IMR-90 (cell line): ENCODE measurements around the gene OGFR. TPM values are rescaled to one million over a fixed set of nuclear protein-coding genes. Genes with fewer than 3 reads are reported as not detected.

Experiments
- ATAC-seq: fragments of 200-7000 bp; cut with Tn5 transposase; 2 replicates; pipeline ENCODE4 v1.9.1; 2020; ENCODE audit warnings: low read depth, mild to moderate bottlenecking, moderate library complexity
- BruUV-seq: library from RNA; stranded (reverse); fragments of 400-500 nt; replicated peaks from 2 replicates; lab custom pipeline; 2021; lab: Mats Ljungman, UMichigan
- CTCF ChIA-PET: fragments of 300-600 bp; formaldehyde crosslinking; extraction: SDS; loops from one replicate; lab custom pipeline; 2021; ENCODE audit warnings: antibody characterized with exemption; lab: Yijun Ruan, JAX
- POLR2A ChIA-PET: fragments of 300-600 bp; sonication (Branson Sonifier 250); formaldehyde crosslinking; loops from one replicate; lab custom pipeline; 2022; ENCODE audit warnings: antibody characterized with exemption; ENCODE audit not compliant: unreplicated experiment; lab: Charles Lee
- DNase-seq: peaks from one replicate; pipeline ENCODE4 v3.0.0; 2013
- H2AFZ ChIP-seq: replicated peaks from 2 replicates; pipeline ENCODE3; 2013; ENCODE audit warnings: low read length, mild to moderate bottlenecking; ENCODE audit not compliant: poor library complexity
- H2AK5ac ChIP-seq: 2 replicates; pipeline ENCODE4 v1.6.1; 2013; ENCODE audit warnings: low read depth, low read length, inconsistent platforms
- H2AK9ac ChIP-seq: replicated peaks from 2 replicates; pipeline ENCODE3; 2013; ENCODE audit warnings: mild to moderate bottlenecking, low read depth, low read length, moderate library complexity; ENCODE audit not compliant: poor library complexity
- H2BK120ac ChIP-seq: 2 replicates; pipeline ENCODE4 v1.6.1; 2013; ENCODE audit warnings: low read depth, low read length, inconsistent platforms
- H2BK15ac ChIP-seq: 3 replicates; pipeline ENCODE4 v1.6.1; 2013; ENCODE audit warnings: low read depth, low read length, inconsistent platforms
- H2BK20ac ChIP-seq: 2 replicates; pipeline ENCODE4 v1.6.1; 2013; ENCODE audit warnings: low read depth, mild to moderate bottlenecking, inconsistent platforms, low read length, moderate library complexity
- H2BK5ac ChIP-seq: 2 replicates; pipeline ENCODE4 v1.6.1; 2013; ENCODE audit warnings: mild to moderate bottlenecking, low read depth, low read length, inconsistent platforms; ENCODE audit not compliant: poor library complexity, severe bottlenecking
- H3K14ac ChIP-seq: replicated peaks from 2 replicates; pipeline ENCODE4 v1.6.1; 2013; ENCODE audit warnings: low read depth, low read length, inconsistent platforms
- H3K18ac ChIP-seq: 2 replicates; pipeline ENCODE4 v1.6.1; 2013; ENCODE audit warnings: low read depth, low read length, control low read depth
- H3K23ac ChIP-seq: 2 replicates; pipeline ENCODE4 v1.6.1; 2013; ENCODE audit warnings: low read depth, low read length, inconsistent platforms
- H3K27ac ChIP-seq: 2 replicates; pipeline ENCODE4 v1.5.1; 2013; ENCODE audit warnings: mild to moderate bottlenecking, control low read depth, low read length; ENCODE audit not compliant: insufficient read depth
- H3K27me3 ChIP-seq: 2 replicates; pipeline ENCODE4 v1.6.1; 2013; ENCODE audit warnings: low read length; ENCODE audit not compliant: control insufficient read depth, insufficient read depth
- H3K36me3 ChIP-seq: 2 replicates; pipeline ENCODE4 v1.6.1; 2013; ENCODE audit warnings: low read length, mixed read lengths; ENCODE audit not compliant: control insufficient read depth, insufficient read depth
- H3K4ac ChIP-seq: 2 replicates; pipeline ENCODE4 v1.6.1; 2013; ENCODE audit warnings: low read depth, low read length, inconsistent platforms
- H3K4me1 ChIP-seq: 2 replicates; pipeline ENCODE4 v1.6.1; 2013; ENCODE audit warnings: low read length, mixed read lengths; ENCODE audit not compliant: control insufficient read depth, insufficient read depth
- H3K4me2 ChIP-seq: 2 replicates; pipeline ENCODE4 v1.6.1; 2013; ENCODE audit warnings: low read depth, mild to moderate bottlenecking, control low read depth, low read length, moderate library complexity
- H3K4me3 ChIP-seq: 2 replicates; pipeline ENCODE4 v1.5.1; 2013; ENCODE audit warnings: low read depth, mild to moderate bottlenecking, control low read depth, low read length, moderate library complexity; ENCODE audit not compliant: insufficient read depth
- H3K56ac ChIP-seq: 2 replicates; pipeline ENCODE4 v1.6.1; 2013; ENCODE audit warnings: low read length, inconsistent platforms; ENCODE audit not compliant: insufficient read depth; ENCODE audit errors: extremely low read depth
- H3K79me1 ChIP-seq, 2 experiments: 2 replicates each; pipeline ENCODE4 v1.6.1; 2013; ENCODE audit warnings: low read length in 2 of 2, inconsistent platforms in 1 of 2, low read depth in 1 of 2
- H3K9ac ChIP-seq: 2 replicates; pipeline ENCODE4 v1.6.1; 2013; ENCODE audit warnings: low read depth, low read length, control low read depth
- H3K9me1 ChIP-seq: 2 replicates; pipeline ENCODE4 v1.6.1; 2013; ENCODE audit warnings: low read length, inconsistent platforms; ENCODE audit not compliant: insufficient read depth
- H3K9me3 ChIP-seq: 2 replicates; pipeline ENCODE4 v1.6.1; 2013; ENCODE audit warnings: low read length; ENCODE audit not compliant: control insufficient read depth, insufficient read depth
- H4K20me1 ChIP-seq: 2 replicates; pipeline ENCODE4 v1.6.1; 2013; ENCODE audit warnings: low read length, inconsistent platforms; ENCODE audit not compliant: insufficient read depth
- H4K5ac ChIP-seq: 2 replicates; pipeline ENCODE4 v1.6.1; 2013; ENCODE audit warnings: mild to moderate bottlenecking, low read depth, low read length, control low read depth
- H4K8ac ChIP-seq, 2 experiments: 2 replicates each; pipeline ENCODE4 v1.6.1; 2013; ENCODE audit warnings: low read depth in 2 of 2, low read length in 2 of 2, control low read depth in 1 of 2, inconsistent platforms in 1 of 2
- H4K91ac ChIP-seq: 2 replicates; pipeline ENCODE4 v1.6.1; 2013; ENCODE audit warnings: low read depth, low read length, inconsistent platforms; ENCODE audit not compliant: insufficient read depth
- BHLHE40 ChIP-seq: fragments of 150-350 bp; IDR thresholded peaks from 2 replicates; pipeline ENCODE4 v1.6.1; 2016; ENCODE audit warnings: mild to moderate bottlenecking, low read depth, low read length
- CHD1 ChIP-seq: IDR thresholded peaks from 2 replicates; pipeline ENCODE4 v1.6.1; 2012; ENCODE audit warnings: low read depth, low read length, improper control_type of control experiment
- FOS ChIP-seq: fragments of 150-350 bp; IDR thresholded peaks from 2 replicates; pipeline ENCODE4 v1.6.1; 2016; ENCODE audit warnings: low read depth, low read length
- MAFK ChIP-seq: IDR thresholded peaks from 2 replicates; pipeline ENCODE4 v1.6.1; 2012; ENCODE audit warnings: low read depth, low read length, improper control_type of control experiment
- MAZ ChIP-seq: IDR thresholded peaks from 2 replicates; pipeline ENCODE4 v1.6.1; 2012; ENCODE audit warnings: low read depth, mild to moderate bottlenecking, low read length, improper control_type of control experiment, moderate library complexity, borderline replicate concordance
- MXI1 ChIP-seq: IDR thresholded peaks from 2 replicates; pipeline ENCODE4 v1.6.1; 2012; ENCODE audit warnings: low read depth, mild to moderate bottlenecking, low read length, moderate library complexity, borderline replicate concordance
- NFE2L2 ChIP-seq: fragments of 150-350 bp; IDR thresholded peaks from 2 replicates; pipeline ENCODE4 v1.6.1; 2016; ENCODE audit warnings: low read depth, mild to moderate bottlenecking, low read length
- POLR2A ChIP-seq: IDR thresholded peaks from 2 replicates; pipeline ENCODE4 v1.6.1; 2012; ENCODE audit warnings: mild to moderate bottlenecking, low read depth, low read length
- RAD21 ChIP-seq: IDR thresholded peaks from 2 replicates; pipeline ENCODE4 v1.6.1; 2012; ENCODE audit warnings: low read length, improper control_type of control experiment
- RCOR1 ChIP-seq: IDR thresholded peaks from 2 replicates; pipeline ENCODE4 v1.6.1; 2012; ENCODE audit warnings: mild to moderate bottlenecking, low read length, improper control_type of control experiment; ENCODE audit not compliant: insufficient replicate concordance
- RFX5 ChIP-seq: IDR thresholded peaks from 2 replicates; pipeline ENCODE4 v1.8.0; 2012; ENCODE audit warnings: low read depth, mild to moderate bottlenecking, low read length, moderate library complexity
- SMC3 ChIP-seq: fragments of 150-350 bp; IDR thresholded peaks from 2 replicates; pipeline ENCODE4 v1.6.1; 2016; ENCODE audit warnings: low read depth, mild to moderate bottlenecking, antibody characterized with exemption, low read length, moderate library complexity
- WGBS, 2 experiments: methylation state at CpG; one replicate each; pipeline versions ENCODE4 v1.1.5 to v1.1.7; 2013; ENCODE audit warnings: missing lambda C conversion rate in 2 of 2; ENCODE audit not compliant: insufficient read length in 1 of 2; ENCODE audit errors: extremely low coverage in 2 of 2; 5-methylcytosine and 5-hydroxymethylcytosine counted together
- dilution Hi-C: fragments of 300-500 bp; cut with HindIII; formaldehyde crosslinking; loops from one replicate; pipeline ENCODE4 v1.14.3; 2018; ENCODE audit warnings: low sequenced_read_pairs; ENCODE audit not compliant: unreplicated experiment
- in situ Hi-C: fragments of 300-500 bp; cut with MboI; formaldehyde crosslinking; loops from 3 replicates; pipeline ENCODE4 v1.14.3; 2019; ENCODE audit warnings: low sequenced_read_pairs, inconsistent platforms, mixed read lengths
- intact Hi-C: fragments of 100-400 bp; cut with micrococcal nuclease; formaldehyde crosslinking; loops from 2 replicates; pipeline ENCODE4 v1.10.0; 2022
- polyA plus RNA-seq, 3 experiments: library from polyadenylated mRNA; depleted of rRNA; stranded (reverse); fragments of >200 nt; gene quantifications; 2 replicates each; pipeline ENCODE4 v1.2.3, GENCODE V29; 2012; ENCODE audit warnings: low replicate concordance in 1 of 3
- total RNA-seq: library from RNA; depleted of rRNA; stranded (reverse); fragments of >200 nt; gene quantifications from 2 replicates; pipeline ENCODE4 v1.2.3, GENCODE V29; 2012
- TF ChIP-seq, protein P1 (sequence below): conservative IDR thresholded peaks from 2 replicates; pipeline ENCODE4 v1.5.1; 2012; ENCODE audit warnings: mild to moderate bottlenecking, low read depth, low read length, improper control_type of control experiment
- TF ChIP-seq, protein P2 (sequence below): fragments of 150-350 bp; IDR thresholded peaks from 2 replicates; pipeline ENCODE4 v1.6.1; 2017; ENCODE audit warnings: mild to moderate bottlenecking, antibody characterized with exemption, low read length, low read depth
- TF ChIP-seq, protein P3 (sequence below): fragments of 150-350 bp; IDR thresholded peaks from 2 replicates; pipeline ENCODE4 v1.6.1; 2016; ENCODE audit warnings: low read depth, mild to moderate bottlenecking, low read length, moderate library complexity, borderline replicate concordance

OGFR gene
- total and polyA plus RNA-seq, 2 of the 4 experiments (the other 2 are of a cell fraction), result 22.4 to 30.1 TPM

DNA sequence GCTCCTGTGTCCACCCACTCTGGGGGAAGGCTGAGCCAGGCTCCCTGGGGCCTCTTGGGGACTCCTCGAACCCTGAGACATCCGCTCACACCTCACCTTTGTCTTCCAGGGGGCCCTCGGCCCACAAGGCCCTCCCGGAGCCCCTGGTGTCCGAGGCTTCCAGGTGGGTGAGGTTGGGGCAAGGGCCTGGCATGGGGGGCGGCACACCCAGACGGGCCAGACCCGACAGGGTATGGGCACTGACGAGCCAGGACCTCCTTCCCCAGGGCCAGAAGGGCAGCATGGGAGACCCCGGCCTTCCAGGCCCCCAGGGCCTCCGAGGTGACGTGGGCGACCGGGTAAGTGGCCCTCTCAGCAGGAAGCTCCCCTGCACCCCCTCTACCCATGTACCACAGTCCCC, 25.6 kb downstream of the OGFR start:
- Histone ChIP-seq H2BK15ac (no peak overlapping the region), H2BK5ac (no peak overlapping the region), H4K5ac (no peak overlapping the region), H3K4me2 (no peak overlapping the region), H3K27me3 (no peaks in the 10 kb centered on the region; the same call in 1 of the 2 replicates), H2BK120ac (no peak overlapping the region), H3K27ac (no peak overlapping the region), H3K9me1 (no peaks in the 10 kb centered on the region; the same call in 1 of the 2 replicates), H3K79me1 (no peaks in the 10 kb centered on the region), H2AK9ac (no peak overlapping the region), H2AK5ac (no peak overlapping the region), H4K91ac (no peak overlapping the region), H2BK20ac (no peak overlapping the region), H3K14ac (no peak overlapping the region), H3K36me3 (no peaks in the 10 kb centered on the region), H4K20me1 (no peaks in the 10 kb centered on the region), H3K9me3 (no peaks in the 10 kb centered on the region), H3K4me1 (peaks cover 3% of the 10 kb centered on the region; the same call in 1 of the 2 replicates), H3K23ac (no peak overlapping the region), H2AFZ (no peak overlapping the region), H3K18ac (no peak overlapping the region), H3K9ac (no peak overlapping the region), H4K8ac (no peak overlapping the region), H3K56ac (no peak overlapping the region), H3K4me3 (no peak overlapping the region), H3K4ac (no peak overlapping the region)
- dilution Hi-C loops (no loop called here), in situ Hi-C loops (no loop called here), intact Hi-C loops (no loop called here)
- BruUV-seq, result no TSS peak
- WGBS, 2 experiments, result no CpG with 5 or more reads among the region's 14 CpGs
- POLR2A ChIA-PET, result no interaction called here
- TF ChIP-seq BHLHE40 (no peak), NFE2L2 (no peak), RAD21 (no peak), RFX5 (no peak), MXI1 (no peak), MAZ (no peak), POLR2A (no peak), FOS (no peak), MAFK (no peak), CHD1 (no peak), RCOR1 (no peak), SMC3 (no peak)
- TF ChIP-seq, protein P1, sequence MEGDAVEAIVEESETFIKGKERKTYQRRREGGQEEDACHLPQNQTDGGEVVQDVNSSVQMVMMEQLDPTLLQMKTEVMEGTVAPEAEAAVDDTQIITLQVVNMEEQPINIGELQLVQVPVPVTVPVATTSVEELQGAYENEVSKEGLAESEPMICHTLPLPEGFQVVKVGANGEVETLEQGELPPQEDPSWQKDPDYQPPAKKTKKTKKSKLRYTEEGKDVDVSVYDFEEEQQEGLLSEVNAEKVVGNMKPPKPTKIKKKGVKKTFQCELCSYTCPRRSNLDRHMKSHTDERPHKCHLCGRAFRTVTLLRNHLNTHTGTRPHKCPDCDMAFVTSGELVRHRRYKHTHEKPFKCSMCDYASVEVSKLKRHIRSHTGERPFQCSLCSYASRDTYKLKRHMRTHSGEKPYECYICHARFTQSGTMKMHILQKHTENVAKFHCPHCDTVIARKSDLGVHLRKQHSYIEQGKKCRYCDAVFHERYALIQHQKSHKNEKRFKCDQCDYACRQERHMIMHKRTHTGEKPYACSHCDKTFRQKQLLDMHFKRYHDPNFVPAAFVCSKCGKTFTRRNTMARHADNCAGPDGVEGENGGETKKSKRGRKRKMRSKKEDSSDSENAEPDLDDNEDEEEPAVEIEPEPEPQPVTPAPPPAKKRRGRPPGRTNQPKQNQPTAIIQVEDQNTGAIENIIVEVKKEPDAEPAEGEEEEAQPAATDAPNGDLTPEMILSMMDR, result no peak
- TF ChIP-seq, protein P2, sequence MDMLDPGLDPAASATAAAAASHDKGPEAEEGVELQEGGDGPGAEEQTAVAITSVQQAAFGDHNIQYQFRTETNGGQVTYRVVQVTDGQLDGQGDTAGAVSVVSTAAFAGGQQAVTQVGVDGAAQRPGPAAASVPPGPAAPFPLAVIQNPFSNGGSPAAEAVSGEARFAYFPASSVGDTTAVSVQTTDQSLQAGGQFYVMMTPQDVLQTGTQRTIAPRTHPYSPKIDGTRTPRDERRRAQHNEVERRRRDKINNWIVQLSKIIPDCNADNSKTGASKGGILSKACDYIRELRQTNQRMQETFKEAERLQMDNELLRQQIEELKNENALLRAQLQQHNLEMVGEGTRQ, result no peak
- TF ChIP-seq, protein P3, sequence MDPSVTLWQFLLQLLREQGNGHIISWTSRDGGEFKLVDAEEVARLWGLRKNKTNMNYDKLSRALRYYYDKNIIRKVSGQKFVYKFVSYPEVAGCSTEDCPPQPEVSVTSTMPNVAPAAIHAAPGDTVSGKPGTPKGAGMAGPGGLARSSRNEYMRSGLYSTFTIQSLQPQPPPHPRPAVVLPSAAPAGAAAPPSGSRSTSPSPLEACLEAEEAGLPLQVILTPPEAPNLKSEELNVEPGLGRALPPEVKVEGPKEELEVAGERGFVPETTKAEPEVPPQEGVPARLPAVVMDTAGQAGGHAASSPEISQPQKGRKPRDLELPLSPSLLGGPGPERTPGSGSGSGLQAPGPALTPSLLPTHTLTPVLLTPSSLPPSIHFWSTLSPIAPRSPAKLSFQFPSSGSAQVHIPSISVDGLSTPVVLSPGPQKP, result no peak
- no peak for DNase-seq
- CTCF ChIA-PET, result no interaction called here
- no peak for ATAC-seq
